ENCODE results near the gene ACTR8.

ACTR8 gene

DNA sequence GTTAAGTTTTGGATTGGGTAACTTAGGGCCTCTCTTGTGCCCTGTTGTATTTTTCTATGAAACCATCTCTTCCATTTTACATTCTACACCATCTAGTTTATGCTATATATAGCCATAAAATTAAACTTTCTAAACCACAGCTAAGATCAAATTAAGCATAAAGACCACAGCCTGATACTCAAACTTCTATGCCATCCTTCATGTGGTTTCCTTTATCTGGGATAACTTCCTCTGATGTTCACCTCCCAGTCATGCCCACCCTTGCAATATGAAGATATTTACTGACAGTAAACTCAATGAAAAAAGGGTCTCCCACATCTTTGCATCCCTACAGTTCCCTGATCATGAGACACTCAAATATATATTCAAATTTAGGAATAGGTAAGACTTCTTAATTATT is 5.5 kb upstream of the ACTR8 start:
- TF ChIP-seq ZNF274 (IDR thresholded peaks at IDR 0.05; ENCODE audit: low read depth, low read length) = no peak
- no peak overlapping the region for H3K4me3 ChIP-seq (ENCODE audit: low read length)

- no peak for TF ChIP-seq ZNF274 (IDR thresholded peaks at IDR 0.05; ENCODE audit: low read depth, low read length)
- H3K4me3 ChIP-seq (ENCODE audit: low read length) = no peak overlapping the region
These were observed 3.3 kb upstream of the ACTR8 start for GRCh38 chr3:53885239-53885638.

DNA sequence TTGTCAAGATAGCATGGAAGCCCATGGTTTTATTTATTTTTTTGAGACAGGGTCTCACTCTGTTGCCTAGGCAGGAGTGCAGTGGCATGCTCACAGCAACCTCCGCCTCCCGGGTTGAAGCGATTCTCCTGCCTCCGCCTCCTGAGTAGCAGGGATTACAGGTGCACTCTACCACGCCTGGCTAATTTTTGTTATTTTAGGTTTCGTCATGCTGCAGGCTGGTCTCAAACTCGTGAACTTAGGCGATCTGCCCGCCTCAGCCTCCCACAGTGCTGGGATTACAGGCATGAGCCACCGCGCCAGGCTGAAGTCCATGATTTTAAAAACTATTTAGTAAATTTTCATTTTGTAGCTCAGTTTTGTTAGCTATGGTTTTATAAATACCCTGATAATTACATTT is 2.7 kb upstream of the ACTR8 start:
- H3K4me3 ChIP-seq (ENCODE audit: low read length) = no peak overlapping the region
- no peak for TF ChIP-seq ZNF274 (IDR thresholded peaks at IDR 0.05; ENCODE audit: low read depth, low read length)

DNA sequence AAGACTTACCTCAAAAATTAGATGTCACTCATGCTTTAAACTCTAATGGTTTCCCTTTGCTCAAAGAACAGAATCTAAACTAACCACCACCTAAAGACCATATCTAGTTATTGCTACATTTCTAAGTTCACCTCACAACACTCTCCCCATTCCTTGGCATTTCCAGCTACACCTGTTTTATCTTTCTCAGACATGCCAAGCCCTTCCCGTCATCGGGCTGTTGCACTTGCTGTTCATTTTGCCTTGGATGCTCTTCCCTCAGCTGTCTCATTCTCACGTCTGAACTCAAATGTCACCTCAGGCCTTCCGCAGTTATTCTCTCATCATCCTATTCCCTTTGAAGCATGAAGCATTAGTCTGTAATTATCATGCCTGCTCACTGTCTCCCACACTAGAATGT is 1.1 kb upstream of the ACTR8 start:
- no peak for TF ChIP-seq ZNF274 (IDR thresholded peaks at IDR 0.05; ENCODE audit: low read depth, low read length)
- no peak overlapping the region for H3K4me3 ChIP-seq (ENCODE audit: low read length)

DNA sequence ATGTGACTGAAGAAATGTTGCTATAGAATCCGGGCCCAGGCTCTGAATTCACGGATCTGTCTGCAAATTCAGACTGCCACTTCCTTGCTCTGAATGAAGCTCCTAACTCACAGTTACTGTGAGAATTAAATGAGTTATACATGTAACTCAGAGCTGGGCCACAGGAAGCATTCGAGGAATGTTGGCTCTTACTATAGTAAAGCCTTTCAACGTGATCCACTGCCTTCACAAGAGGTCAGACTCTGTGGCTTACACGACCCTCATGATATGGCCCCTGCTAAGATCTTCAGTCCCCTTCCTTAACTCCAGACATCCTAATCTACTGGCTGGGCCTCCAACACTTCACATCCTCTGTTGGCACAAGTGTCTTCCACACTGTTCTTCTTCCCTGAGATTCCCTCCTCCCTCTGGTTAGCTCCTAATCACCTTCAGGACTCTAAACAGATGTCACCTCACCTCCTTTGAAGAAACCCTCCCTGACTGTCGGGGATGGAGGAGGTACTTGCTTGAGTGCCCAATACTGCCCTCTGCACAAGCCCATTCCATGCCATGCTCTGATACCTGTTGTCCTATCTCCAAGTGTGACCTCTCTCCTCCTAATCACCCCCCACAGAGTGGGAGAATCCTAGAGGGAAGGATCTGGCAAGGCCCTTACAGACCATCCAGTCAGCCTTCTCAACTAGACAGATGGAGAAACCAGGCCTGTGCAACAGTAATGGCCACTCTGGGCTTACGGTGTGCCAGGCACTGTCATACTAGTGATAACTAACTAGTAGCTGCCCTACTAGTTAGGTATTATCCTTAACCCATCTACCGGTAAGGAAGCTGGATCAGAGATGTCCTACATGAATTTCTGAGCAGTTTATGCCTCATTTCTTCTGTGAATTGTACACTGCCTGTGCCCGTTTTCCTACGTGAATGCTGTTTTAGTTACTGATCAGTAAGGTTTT is 1.3 kb downstream of the ACTR8 start:
- TF ChIP-seq ZNF274 (IDR thresholded peaks at IDR 0.05; ENCODE audit: low read depth, low read length) = no peak
- peak overlapping the region; percentile 99 for H3K4me3 ChIP-seq (ENCODE audit: low read length)

GRCh38 chr3:53865732-53866499 is 16.0 kb downstream of the ACTR8 start:
- no peak overlapping the region for H3K4me3 ChIP-seq (ENCODE audit: low read length)
- no peak for TF ChIP-seq ZNF274 (IDR thresholded peaks at IDR 0.05; ENCODE audit: low read depth, low read length)

DNA sequence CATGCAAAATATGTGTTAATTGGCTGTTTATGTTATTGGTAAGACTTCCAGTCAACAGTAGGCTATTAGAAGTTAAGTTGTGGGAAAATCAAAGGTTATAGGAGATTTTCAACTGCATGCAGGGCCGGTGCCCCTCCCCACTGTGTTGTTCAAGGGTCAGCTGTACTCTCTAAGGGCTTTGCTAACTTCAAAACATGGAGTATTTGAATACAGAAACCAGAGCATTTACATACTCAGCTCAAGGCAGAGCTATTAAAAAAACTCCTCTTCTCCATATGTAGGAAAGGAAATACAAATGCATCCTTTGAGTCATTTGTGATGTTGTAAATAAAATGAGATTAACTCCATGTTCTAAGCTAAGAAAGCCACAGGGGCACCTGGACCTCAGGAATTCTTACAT is 18.8 kb downstream of the ACTR8 start:
- TF ChIP-seq ZNF274 (IDR thresholded peaks at IDR 0.05; ENCODE audit: low read depth, low read length) = no peak
- no peak overlapping the region for H3K4me3 ChIP-seq (ENCODE audit: low read length)

DNA sequence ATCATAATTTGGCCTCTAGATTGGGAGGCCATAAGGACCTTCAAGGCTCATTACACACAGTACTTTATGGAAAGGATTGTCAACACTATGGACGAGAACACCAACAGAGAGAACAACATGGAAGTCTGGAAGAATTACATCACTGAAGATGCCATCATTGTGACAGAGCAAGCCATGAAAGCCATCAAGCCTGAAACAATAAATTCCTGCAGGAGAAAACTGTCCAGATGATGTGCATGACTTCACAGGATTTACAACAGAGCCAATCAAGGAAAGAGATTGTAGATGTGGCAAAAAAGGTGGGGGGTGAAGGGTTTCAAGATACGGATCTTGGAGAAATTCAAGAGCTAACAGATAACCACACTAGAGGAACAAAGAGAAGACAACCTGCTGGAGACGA is 19.7 kb downstream of the ACTR8 start:
- no peak for TF ChIP-seq ZNF274 (IDR thresholded peaks at IDR 0.05; ENCODE audit: low read depth, low read length)
- no peak overlapping the region for H3K4me3 ChIP-seq (ENCODE audit: low read length)

DNA sequence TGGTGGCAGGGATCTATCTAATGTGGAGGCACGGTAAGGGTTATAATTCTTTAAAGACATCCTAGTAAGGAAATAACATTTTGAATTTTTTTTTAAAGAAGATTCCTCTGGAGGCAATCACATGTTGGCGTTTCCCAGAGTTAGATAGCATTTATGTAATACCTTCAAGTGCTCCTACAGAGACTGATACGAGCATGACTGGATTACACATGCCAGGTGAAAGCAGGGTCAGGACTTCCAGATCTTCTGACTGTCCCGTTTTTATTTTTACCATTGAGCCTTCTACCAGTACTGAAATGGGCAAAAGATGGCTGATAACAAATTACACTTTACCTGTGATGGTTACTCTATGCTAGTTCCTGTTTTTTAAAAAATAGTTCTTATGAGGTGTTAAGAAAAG is 21.8 kb downstream of the ACTR8 start:
- no peak for TF ChIP-seq ZNF274 (IDR thresholded peaks at IDR 0.05; ENCODE audit: low read depth, low read length)
- H3K4me3 ChIP-seq (ENCODE audit: low read length) = no peak overlapping the region

GRCh38 chr3:53859178-53859577 is 22.8 kb downstream of the ACTR8 start:
- no peak overlapping the region for H3K4me3 ChIP-seq (ENCODE audit: low read length)
- no peak for TF ChIP-seq ZNF274 (IDR thresholded peaks at IDR 0.05; ENCODE audit: low read depth, low read length)

GRCh38 chr3:53858096-53858741 is 23.7 kb downstream of the ACTR8 start:
- TF ChIP-seq ZNF274 (IDR thresholded peaks at IDR 0.05; ENCODE audit: low read depth, low read length) = no peak
- H3K4me3 ChIP-seq (ENCODE audit: low read length) = no peak overlapping the region

DNA sequence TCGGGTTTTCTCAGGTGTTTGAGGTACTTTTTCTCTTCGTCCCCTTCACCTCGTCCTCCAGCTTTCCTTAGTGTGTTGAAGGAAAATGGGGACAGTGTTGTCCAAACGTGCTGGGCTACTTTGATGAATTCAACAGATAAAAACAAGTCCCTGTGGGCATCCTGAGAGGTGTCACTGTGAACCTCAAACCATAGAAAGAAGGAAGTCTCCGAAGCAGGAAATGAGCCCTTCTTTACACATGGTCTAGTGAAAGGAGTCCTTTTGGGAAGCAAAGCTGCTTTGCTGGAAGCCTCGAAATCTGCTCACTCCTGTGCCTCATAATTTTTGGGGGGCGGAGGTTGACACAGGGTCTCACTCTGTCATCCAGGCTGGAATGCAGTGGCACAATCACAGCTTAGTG is 25.0 kb downstream of the ACTR8 start:
- H3K4me3 ChIP-seq (ENCODE audit: low read length) = no peak overlapping the region
- TF ChIP-seq ZNF274 (IDR thresholded peaks at IDR 0.05; ENCODE audit: low read depth, low read length) = no peak

- TF ChIP-seq ZNF274 (IDR thresholded peaks at IDR 0.05; ENCODE audit: low read depth, low read length) = no peak
- H3K4me3 ChIP-seq (ENCODE audit: low read length) = no peak overlapping the region
These were observed 31.1 kb downstream of the ACTR8 start for GRCh38 chr3:53850895-53851294.

DNA sequence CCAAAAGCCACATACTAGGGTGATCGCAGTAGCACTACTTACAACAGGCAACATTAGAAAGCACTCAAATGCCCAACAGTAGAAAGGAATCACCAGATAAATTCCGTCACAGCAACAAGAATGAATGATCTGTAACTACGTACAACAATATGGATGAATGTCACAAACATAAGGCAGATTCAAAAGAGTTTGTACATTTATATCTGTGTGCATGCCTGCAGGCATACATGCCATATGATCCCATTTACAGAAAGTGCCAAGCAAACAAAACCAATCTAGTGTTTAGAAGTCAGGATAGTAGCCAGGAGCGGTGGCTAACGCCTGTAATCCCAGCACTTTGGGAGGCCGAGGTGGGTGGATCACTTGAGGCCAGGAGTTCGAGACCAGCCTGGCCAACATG is 32.0 kb downstream of the ACTR8 start:
- H3K4me3 ChIP-seq (ENCODE audit: low read length) = no peak overlapping the region
- TF ChIP-seq ZNF274 (IDR thresholded peaks at IDR 0.05; ENCODE audit: low read depth, low read length) = no peak

GRCh38 chr3:53846851-53847155 is 35.1 kb downstream of the ACTR8 start:
- peak overlapping the region; percentile 56; the same call in 1 of the 2 replicates for H3K4me3 ChIP-seq (ENCODE audit: low read length)
- no peak for TF ChIP-seq ZNF274 (IDR thresholded peaks at IDR 0.05; ENCODE audit: low read depth, low read length)

All from GM08714 (cell line).